Left ventricle myocardium superior (tissue), 1 donor: Measurements from ENCODE around the gene UHRF1. TPM values are rescaled to one million over a fixed set of nuclear protein-coding genes. Genes with fewer than 3 reads are reported as not detected.

Experiments
- ATAC-seq: fragments of 200-7000 bp; cut with Tn5 transposase; one replicate; pipeline ENCODE4 v1.9.1; 2020; ENCODE audit warnings: mild to moderate bottlenecking, moderate library complexity
- DNase-seq: peaks from one replicate; pipeline ENCODE4 v3.0.0-alpha.2; 2020
- intact Hi-C: fragments of 100-400 bp; cut with micrococcal nuclease; formaldehyde crosslinking; loops from one replicate; pipeline ENCODE4 v1.11.0; 2022
- total RNA-seq: library from RNA; stranded (reverse); fragmentation: NEBNext Ultra II Directional; extraction: Animal tissue kit (Norgen Biotek cat#: 25700); gene quantifications from one replicate; pipeline ENCODE4 v1.2.1, GENCODE V29; 2021
- donor health status: DM: no; HTN: yes; CAD: no; lungs with severe emphysema.

UHRF1 gene
- total RNA-seq, 1 donor from 2014 or later, result 1.5 TPM

GRCh38 chr19:4983346-4984105 lies 74.2 kb downstream of the UHRF1 start:
- no peak for ATAC-seq
- DNase-seq, result no peak
- intact Hi-C loops, result no loop called here

- intact Hi-C loops, result no loop called here
- peak; percentile 8 for ATAC-seq
- no peak for DNase-seq
Measured at GRCh38 chr19:4984106-4984380, 74.7 kb downstream of the UHRF1 start.

- no peak for ATAC-seq
- no peak for DNase-seq
- intact Hi-C loops, result no loop called here
Measured at GRCh38 chr19:4984438-4984990, 75.2 kb downstream of the UHRF1 start.

- no peak for DNase-seq
- intact Hi-C loops, result no loop called here
- ATAC-seq, result no peak
Measured at GRCh38 chr19:4985551-4985991, 76.3 kb downstream of the UHRF1 start.

GRCh38 chr19:4986056-4986455 lies 76.8 kb downstream of the UHRF1 start:
- ATAC-seq, result no peak
- intact Hi-C loops, result no loop called here
- DNase-seq, result no peak

- intact Hi-C loops, result no loop called here
- no peak for DNase-seq
Measured at GRCh38 chr19:4986471-4986891, 77.2 kb downstream of the UHRF1 start.

GRCh38 chr19:4987256-4987655 lies 78.0 kb downstream of the UHRF1 start:
- ATAC-seq, result peak; percentile 29
- no peak for DNase-seq
- intact Hi-C loops, result no loop called here

More at GRCh38 chr19:4986471-4986891, 77.2 kb downstream of the UHRF1 start:
- no peak for ATAC-seq

- ATAC-seq (peak; percentile 3), DNase-seq (peak; percentile 26)
- intact Hi-C loops, result no loop called here
Measured at GRCh38 chr19:4987692-4988370, 78.5 kb downstream of the UHRF1 start.

GRCh38 chr19:4988770-4989251 lies 79.5 kb downstream of the UHRF1 start:
- ATAC-seq, result peak; percentile 63
- intact Hi-C loops, result no loop called here
- peak; percentile 73 for DNase-seq

- DNase-seq, result peak; percentile 16
- intact Hi-C loops, result no loop called here
- no peak for ATAC-seq
Measured at GRCh38 chr19:4990306-4990705, 81.0 kb downstream of the UHRF1 start.

- ATAC-seq (no peak), DNase-seq (peak; percentile 17)
- intact Hi-C loops, result no loop called here
Measured at GRCh38 chr19:4991538-4991937, 82.2 kb downstream of the UHRF1 start.

- DNase-seq, result no peak
- ATAC-seq, result no peak
- intact Hi-C loops, result no loop called here
Measured at GRCh38 chr19:4991996-4992698, 82.8 kb downstream of the UHRF1 start.

- DNase-seq (no peak), ATAC-seq (no peak)
- intact Hi-C loops, result no loop called here
Measured at GRCh38 chr19:4993683-4994082, 84.4 kb downstream of the UHRF1 start.

GRCh38 chr19:4996701-4997100 lies 87.4 kb downstream of the UHRF1 start:
- intact Hi-C loops, result no loop called here
- ATAC-seq, result peak; percentile 11

GRCh38 chr19:4997297-4997696 lies 88.0 kb downstream of the UHRF1 start:
- DNase-seq, result no peak
- ATAC-seq, result no peak
- intact Hi-C loops, result no loop called here

More at GRCh38 chr19:4996701-4997100, 87.4 kb downstream of the UHRF1 start:
- peak; percentile 18 for DNase-seq

- DNase-seq (no peak), ATAC-seq (no peak)
- intact Hi-C loops, result no loop called here
Measured at GRCh38 chr19:5000120-5000611, 90.9 kb downstream of the UHRF1 start.

- ATAC-seq (no peak), DNase-seq (no peak)
- intact Hi-C loops, result no loop called here
Measured at GRCh38 chr19:5001615-5002014, 92.3 kb downstream of the UHRF1 start.

GRCh38 chr19:5002143-5002542 lies 92.8 kb downstream of the UHRF1 start:
- no peak for ATAC-seq
- DNase-seq, result no peak
- intact Hi-C loops, result no loop called here

- DNase-seq, result no peak
- intact Hi-C loops, result no loop called here
- no peak for ATAC-seq
Measured at GRCh38 chr19:5003781-5004180, 94.5 kb downstream of the UHRF1 start.

GRCh38 chr19:5005096-5005495 lies 95.8 kb downstream of the UHRF1 start:
- DNase-seq (no peak), ATAC-seq (no peak)
- intact Hi-C loops, result no loop called here
